Measurements from ENCODE around the gene RAB6B.

RAB6B gene

DNA sequence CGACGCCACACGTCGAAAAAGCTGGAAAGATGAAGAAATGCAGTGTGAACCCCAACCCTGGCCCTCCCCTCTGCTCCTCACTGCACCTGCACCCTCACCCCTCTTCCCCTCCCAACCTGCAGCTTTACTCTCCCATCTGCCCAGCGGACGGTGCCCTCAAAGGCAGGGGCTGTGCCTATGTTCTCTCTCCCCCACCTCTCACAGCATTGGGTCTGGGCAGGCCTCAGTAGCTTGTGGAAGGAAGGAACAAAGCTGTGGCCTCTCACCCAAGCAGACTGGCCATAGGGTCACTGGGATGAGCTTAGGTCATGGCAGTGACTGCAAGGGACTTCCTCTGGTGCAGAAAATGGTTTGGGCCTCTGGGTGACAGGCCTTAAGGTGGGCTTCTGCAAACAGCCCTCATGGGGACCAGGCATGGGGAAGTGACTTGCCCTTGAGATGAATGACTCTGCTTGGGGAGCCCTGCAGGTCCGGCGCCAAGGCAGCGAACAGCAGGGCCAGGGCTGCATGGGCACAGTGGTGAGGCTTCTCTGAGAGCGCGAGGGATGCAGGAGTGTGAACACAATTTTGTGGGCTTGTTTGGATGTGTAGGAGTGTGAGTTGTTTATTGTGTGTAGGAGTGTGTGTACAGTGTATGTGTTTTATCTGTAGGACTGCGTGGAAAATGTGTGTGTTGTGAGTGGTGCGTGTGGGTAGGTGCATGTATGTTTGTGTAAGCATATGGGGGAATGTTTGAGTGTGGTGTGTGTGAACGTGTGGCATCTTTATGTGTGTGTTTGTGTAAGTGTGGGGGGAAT, 60.9 kb downstream of the RAB6B start:
- no peak for DNase-seq

DNA sequence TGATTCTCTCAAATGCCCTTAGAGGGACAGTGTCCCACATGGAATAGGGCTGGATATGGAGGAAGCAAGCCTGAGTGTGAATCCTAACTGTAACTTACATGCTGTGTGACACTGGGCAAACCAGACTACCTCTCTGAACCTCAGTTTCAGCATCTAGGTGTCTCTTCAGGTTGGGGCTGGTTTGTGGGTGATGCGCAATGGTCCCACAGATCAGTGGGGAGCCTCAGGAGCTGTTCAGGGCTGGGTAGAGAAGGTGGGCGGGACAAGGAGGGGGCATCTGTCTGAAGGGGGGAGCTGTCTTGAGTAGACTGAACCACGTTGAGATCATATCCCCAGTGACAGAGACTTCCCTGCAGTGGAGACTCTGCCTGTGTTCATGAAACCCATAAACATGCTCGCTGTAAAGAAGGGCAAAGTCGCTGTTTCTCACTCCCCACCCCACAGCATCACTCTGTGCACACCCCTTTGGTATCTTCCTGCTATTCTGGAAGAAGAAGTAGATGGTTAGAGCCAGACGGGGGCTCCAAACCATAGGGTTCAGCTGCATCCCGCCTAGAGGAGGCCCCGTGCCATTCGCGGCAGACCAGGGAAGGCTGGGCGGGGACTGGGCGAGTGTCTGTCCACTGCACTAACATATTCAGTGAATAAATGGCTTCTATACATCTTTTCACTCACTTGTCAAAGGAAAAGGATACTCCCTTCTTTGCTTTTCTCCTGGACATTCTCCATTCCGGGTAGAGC, 61.6 kb downstream of the RAB6B start:
- DNase-seq: no peak

DNA sequence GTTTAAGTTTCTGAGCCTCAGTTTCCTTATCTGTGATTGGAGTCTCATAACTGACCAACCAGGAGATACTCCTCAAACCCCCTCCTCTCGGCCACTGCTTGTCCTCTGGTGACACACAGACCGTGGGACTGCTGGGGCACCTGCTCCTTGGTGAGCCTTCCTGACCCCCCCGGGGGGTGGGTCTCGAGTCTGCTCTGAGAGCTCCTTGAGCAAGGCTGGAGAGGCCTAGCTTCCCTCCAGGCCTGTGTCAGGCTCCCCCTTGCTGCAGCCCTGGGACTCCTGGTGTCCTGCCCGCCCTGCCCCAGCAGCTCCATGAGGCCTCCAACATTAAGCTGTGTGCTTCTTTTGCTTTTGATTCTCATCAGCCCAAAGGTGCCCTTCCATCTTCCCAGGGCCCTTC, 62.4 kb downstream of the RAB6B start:
- no peak for DNase-seq

DNA sequence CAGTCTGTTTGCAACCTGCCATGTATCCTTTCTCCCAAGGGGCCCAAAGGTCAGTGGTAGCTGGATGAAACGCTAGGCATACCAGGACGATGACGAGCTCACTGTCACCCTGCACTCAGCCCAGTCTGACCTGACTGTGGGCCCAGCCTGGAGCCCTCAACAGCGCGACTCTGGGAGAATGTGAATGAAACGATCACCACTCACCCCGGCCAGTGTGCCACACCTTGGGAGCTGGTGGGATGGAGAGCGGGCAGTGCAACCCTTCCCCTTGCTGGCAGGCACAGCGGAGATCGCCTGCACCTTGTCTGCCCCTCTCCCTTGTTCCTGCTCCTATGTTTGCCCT, 62.9 kb downstream of the RAB6B start:
- DNase-seq: no peak

DNA sequence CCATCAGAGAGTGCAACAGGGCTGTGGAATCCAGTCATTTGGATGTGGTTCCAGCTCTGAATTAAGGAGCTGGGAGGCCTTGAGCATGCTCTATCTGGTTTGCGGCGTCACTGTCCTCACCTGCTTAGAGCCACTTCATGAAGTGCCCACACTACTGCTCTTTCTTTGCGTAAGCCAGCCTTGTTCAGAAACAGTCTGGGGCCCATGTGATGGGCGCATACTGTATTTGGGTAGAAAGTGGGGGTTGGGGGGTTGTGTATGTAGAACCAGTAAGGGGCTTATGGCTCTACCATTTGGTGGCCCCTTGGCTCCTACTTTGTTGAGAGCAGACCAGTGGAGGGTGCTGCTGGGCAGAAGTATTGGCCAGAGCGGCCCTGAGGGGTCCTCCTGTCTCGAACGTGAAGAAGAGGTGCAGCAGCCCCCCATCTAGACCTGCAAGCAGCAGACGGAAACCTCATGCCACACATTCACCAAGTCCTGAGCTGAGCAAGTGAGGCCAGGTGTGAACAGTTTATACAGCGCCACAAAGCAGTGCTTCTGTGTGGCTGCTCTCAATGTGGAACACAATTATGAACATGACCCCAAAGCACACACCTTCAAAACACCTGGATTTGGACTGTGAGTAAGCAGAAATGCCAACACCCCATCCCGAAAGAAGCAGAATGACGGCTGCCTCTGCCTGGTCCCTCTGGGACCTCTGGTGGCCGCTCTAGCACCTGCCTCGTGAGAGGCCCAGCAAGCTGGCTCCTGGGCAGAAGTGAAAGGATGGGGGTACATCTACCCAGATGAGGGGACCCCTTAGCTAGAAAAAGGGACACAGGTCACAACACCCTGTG, 63.5 kb downstream of the RAB6B start:
- no peak for DNase-seq

DNA sequence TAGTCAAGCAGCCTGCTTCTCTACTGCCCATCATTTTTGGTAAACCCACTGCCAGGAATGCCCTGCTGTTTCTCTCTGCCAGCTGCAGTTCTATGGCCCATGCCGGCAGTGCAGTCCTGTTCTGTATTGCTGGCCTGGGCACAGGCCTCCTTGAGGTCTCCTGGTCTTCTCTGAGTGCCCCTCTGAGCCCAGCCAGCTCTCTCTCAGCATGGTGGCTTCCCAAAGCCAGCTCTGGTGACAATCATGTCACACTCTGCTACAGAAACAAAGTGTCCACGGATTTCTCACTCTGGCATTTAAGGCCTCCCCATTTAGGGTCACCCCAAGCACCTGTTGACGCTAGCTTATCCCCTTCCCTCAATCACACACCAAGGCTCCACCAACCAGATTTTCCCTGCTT, 65.6 kb downstream of the RAB6B start:
- DNase-seq: no peak

DNA sequence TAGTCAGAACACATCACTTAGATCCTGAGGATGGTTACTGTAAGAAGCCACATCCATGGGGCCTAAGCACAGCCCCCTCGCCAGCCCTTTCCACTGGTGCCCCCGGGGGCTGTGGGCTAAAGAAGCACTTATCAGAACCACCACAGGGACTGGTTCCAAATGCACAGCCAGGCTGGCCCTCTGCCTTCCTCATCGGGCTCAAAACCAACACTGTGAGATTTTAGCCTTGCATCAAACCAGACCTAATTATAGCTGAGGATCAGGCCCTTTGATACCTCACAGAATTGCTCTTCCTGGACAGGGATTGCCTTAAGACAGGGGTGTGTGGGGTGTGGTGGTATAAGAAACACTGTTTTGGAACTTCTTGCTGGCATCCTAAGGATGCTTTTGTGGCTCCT, 66.4 kb downstream of the RAB6B start:
- no peak for DNase-seq

DNA sequence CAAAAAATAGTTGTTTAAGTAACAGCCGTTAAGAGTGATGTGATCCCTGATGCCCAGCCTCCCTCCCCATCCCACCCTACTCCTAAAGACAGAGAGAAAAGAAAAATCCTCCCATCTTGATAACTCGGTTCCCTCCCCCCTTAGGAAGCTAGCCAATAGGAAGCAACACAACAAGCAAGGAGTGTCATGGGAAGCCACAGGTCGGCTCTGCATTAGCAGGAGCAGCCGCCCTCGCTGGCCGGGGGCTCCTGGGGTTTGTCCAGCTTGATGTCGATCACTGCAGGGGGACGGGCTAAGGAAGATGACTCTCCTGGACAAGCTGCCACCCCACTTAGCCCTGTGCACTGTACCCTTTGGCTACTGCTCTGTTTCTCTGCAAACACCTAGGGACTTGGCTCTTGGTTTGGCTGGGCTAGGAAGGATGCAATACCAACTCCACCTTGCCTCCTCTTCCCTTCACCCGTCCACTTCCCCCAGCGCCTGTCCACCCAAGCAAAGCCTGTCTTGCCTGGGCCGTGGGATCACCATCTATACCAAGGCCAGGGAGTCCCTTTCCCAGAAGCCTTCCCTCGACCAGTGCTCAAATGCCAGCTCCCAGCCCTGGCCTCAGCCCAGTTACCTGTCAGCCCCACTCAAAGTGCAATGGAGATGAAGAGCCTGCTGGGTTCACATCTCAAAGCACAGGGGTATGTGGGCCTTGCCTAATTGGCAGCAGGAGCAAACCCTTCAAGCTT, 66.9 kb downstream of the RAB6B start:
- DNase-seq: no peak

DNA sequence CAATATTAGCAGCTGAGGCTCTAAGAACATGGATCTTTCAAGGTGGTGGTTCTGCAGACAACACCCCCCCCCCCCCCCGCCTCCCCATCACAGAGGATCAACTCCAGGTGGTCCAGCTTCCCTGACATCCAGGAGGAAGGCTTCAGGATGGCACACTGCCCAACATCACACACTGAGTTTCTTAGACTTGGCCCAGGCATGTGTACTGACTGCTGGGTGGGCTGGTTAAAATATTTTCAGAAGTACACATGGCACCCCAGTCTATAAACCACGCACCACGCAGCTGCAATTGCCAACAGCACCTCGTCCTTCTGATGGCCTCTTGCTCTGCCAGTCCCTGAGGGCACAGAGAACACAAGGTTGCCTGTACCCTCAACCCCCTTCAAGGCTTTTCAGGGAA, 68.0 kb downstream of the RAB6B start:
- no peak for DNase-seq

DNA sequence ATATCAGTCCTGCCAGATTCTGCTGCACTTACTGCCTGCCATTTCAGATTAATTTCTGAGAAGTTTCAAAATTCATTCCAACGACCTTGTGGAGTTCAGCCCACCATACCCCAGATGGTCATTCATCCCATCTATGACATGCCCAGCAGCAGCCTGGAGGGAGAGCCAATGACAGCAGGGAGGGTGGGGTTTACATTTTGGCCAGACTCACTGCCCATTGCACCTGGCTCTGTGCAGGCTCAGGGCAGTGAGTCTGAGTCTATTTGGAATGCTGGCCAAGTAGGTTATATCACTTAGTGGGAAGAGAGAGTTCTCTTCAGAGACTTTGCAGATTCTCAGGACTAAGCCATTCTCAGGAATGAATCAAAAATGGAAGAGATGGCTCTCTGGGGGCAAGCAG, 68.5 kb downstream of the RAB6B start:
- DNase-seq: no peak

DNA sequence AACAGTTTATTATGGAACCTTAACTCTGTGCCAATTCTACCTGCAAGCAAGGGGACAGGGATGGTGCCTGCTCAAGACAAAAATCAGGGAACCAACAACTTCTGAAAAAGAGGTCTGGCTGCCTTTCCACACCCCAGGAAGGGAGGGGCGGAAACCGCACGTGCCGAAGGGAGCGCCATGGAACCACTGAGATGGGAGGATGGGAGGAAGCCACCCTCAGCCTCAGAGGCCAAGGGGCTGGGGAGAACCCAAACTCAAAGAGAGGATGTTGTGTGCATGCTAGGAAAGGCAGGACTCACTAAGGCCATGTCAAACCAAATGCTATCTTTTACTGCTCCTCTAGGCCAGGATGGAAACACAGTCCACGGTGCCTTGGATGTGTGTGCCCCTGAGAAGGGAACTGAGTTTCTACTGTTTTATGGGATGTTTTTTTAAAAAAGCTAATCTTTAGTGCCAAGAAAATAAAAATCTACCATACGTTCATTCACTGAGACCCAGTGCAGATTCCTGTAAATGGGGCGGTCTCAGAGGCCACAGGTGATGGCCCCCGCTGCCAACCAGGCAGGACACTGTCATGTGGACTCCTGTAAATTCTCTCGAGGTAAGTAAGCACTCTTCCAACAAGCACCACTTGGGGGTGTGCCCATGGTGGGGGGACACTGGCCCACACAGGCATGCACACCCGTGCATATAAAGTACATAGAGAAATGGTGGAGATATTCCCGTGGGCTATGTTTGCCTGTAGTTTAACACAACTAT, 69.5 kb downstream of the RAB6B start:
- DNase-seq: no peak

DNA sequence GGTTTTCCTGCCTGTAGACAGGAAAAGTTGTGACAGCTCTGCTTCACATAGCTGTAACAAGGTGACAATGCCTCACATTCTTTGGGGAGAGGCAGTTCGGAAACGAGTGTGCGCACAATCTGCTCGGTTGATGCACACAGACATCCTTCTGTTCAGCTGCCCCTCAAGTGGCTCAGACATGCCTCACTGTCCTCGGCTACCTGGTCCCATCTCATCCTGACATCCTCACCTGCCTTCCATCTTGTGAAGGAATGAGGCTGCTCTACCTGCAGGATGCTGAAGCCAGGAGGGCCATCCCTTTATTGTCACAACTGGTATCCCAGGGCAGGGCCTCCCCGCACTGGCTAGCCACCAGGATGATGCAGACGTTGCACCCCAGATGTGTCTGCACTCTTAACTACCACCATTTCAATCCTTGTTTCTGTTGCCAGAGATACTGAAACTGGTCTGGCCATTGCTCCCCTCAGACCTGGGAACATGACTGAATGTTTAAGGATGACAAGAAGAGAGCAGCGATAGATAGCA, 70.7 kb downstream of the RAB6B start:
- DNase-seq: no peak

DNA sequence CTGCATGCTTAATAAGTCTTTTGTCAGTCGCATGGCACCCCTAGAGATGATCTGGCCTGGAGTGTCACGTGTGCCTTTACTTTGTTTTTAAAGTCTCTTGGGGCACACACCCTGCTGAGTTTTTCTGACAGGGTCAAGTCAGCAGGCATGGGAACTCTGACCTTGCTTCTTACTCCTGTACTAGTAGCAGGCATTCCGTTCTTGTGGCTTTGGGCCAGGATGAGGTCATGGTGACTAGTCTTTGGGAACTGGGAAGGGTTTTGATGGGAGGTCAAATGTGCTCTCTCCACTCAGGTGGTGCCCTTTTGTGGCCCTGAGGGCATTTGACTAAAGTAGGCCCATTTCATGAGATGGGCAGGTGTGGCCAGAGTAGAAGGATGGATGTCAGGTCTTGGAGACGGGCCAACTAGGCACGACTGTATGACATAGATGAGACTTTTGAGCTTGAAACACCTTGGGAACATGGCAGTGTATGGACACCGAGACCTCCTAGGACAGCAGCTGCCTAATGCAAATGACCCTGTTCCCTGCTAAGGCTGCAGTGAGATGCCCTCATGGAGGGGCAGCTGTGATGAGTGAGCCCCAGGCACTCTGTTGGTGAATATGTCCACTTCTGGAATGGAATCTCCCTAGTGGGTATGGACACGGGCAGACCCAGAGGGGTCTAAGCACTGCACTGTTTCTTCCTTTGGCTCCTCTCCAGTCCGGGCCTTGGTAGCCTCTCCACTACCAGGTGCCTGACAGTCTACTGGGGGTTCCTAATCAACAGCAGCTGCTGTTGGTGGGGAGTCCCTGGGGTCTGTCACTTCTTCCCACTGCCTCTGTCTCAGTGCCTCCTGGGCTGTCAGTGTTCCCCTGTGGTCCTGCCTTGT, 73.7 kb downstream of the RAB6B start:
- DNase-seq: no peak

DNA sequence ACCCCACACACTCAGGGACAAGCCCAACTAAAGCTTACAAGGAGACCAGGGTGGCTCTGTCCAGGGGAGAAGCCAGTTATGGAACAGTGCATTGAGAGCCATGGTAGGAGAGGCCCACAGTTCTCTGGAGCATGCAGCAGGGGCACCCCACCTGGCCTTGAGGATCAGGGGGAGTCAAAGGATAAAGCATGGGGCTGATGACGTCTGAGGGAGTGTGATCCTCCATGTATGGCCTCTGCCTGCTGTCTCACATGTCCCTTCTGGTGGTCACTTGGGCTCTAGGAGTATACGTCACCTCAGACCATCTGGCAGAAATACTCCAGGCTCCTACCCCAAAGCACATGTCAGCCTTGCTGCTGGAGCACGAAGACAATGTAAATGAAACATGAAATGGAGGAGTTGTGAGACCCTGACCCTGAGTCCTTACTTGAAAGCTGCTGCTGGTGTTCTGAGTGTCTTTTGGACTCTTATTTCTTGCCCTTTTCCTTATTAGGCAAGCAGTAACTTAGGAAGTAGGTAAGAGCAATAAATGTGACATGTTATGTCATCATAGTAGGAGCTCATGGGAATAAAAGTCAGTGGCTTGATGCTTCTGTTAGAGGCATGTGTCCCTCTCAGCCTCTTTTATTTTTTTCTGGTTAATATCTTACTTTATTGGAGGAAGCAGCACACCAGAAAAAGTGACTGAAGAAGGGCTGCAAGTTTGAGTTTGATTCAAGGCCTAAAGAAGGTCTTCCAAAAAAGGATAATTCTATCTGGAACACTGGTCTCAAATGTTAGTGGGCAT, 74.6 kb downstream of the RAB6B start:
- no peak for DNase-seq

DNA sequence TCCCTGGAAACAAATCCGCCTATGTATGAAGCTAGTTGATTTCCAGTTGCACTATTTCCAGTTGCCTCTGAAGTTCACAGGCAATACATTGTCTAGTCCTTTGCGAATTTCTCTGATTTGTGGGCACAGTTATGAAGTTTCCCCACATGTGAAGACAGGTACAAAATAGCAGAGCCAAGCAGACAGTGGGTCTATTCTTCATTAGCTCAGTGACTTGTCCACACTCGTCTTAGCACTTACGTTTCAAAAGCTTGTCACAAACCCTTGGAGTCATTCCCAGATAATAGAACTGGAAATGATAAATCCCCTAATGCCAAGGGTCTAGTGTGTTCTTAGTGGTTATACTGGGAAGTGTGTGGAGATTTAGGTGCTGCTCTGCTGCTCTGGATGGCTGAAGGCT, 75.6 kb downstream of the RAB6B start:
- no peak for DNase-seq

DNA sequence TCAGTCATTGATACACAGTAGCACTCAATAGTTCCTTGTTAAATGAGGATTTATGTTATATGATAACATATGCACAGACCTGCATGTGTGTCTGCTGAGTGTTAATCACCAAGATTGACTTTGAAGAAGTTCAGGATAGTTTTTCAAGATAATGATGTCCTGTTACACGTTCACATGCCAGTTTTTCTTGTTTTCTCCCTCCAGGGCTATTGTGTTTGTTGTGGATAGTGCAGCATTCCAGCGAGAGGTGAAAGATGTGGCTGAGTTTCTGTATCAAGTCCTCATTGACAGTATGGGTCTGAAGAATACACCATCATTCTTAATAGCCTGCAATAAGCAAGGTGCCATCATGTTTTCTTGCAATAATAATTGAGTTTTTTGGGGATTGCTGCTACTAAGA, 80.3 kb downstream of the RAB6B start:
- DNase-seq: no peak

DNA sequence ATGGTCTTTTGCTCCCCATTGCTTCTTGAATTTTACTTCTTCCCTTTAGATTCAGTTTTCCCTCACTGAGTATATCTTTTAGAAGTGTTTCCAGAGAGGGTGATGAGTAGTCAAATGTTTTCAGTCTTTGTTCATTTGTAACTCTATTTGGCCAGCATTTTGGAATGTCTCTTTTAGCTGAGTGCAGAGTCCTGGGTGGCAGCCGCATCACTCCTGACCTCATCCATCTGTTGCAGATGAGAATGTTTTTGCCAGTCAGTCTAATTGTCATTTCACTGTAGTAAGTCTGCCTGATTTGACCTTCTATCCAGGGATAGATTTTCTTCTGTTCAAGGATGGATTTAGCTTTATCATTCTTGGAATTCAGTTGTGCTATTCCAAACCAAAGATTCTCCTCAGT, 82.8 kb downstream of the RAB6B start:
- DNase-seq: no peak

DNA sequence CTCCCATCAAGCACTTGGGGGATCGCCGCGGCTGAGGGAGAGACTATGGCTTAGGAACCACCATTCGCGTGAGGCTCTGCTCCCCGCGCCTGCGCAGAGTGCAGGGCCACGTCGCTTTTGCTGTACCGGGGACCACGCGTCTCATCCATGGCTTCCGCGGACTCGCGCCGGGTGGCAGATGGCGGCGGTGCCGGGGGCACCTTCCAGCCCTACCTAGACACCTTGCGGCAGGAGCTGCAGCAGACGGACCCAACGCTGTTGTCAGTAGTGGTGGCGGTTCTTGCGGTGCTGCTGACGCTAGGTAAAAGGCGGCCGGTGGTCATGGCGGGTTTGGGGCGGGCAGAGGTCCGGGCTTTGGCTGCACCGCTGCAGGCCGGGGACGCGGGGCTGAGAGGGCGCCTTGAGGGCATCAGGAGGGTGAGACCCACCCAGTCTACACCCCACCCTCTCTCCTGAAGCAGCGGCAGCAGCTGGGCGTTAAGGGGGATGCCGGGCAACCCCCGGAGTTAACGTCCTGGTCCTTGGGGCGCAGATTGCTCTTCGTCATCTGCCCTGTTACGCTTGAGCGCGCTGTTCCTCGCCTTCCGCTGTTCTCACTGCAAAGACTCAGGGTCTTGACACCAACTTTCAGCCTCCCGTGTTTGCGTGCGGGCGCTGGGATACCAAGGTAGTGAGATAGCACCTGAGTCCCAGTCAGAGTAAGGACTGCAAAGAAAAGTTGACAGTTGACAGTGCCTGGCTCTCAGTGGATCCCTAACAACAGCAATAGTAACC, 89.8 kb downstream of the RAB6B start, which contains the start of gene SRPRB:
TSS of gene SRPRB (plus strand) at position 114 of the 774 bp plus-strand sequence. CDS start at position 148, 34 bp downstream.
- peak; percentile 93 for DNase-seq

DNA sequence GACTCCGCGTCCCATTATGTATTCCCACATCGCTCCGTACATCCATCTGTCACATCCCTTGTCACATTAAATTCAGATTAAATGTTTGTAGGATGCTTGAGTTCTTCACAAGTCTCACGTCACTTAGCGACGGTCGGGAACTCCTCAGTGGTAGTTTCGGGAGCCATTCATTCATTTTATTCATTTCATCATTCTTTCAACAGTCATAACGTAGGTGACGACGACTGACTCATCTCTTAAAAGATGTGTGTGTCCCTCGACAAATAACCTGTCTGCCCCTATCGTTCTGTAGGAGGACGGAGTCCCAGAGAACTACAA, 90.3 kb downstream of the RAB6B start:
- peak; percentile 64 for DNase-seq

Measured in NCI-H2081 treated with DMSO at 0.1 percent for 48 hours (cell line).